Right atrium auricular region (tissue), 2 donors: Measurements from ENCODE around the gene DHRS12. TPM values are rescaled to one million over a fixed set of nuclear protein-coding genes. Genes with fewer than 3 reads are reported as not detected.

ENCODE experiments used
- DNase-seq: peaks from one replicate; pipeline ENCODE4 v3.0.0-alpha.2; 2019; ENCODE audit warnings: low spot score
- H3K27ac ChIP-seq, 2 donors: fragments of 200-600 bp; sonication (generic); 1 replicate in 1 of 2; 2 replicates in 1 of 2; pipeline ENCODE4 v1.5.1; 2016 to 2019
- H3K27me3 ChIP-seq, 2 donors: fragments of 200-600 bp; sonication (generic); one replicate each; pipeline versions ENCODE4 v1.5.1 to v1.6.0; 2017 to 2019
- H3K36me3 ChIP-seq: fragments of 200-600 bp; sonication (generic); one replicate; pipeline ENCODE4 v1.5.1; 2016
- H3K4me1 ChIP-seq, 2 donors: fragments of 200-600 bp; sonication (generic); one replicate each; pipeline versions ENCODE4 v1.5.1 to v1.6.0; 2017 to 2019
- H3K4me3 ChIP-seq, 2 donors: fragments of 200-600 bp; sonication (generic); 1 replicate in 1 of 2; 2 replicates in 1 of 2; pipeline ENCODE4 v1.5.1; 2017 to 2019; ENCODE audit warnings: mild to moderate bottlenecking in 1 of 2, moderate library complexity in 1 of 2
- H3K9me3 ChIP-seq, 2 donors: fragments of 200-600 bp; sonication (generic); one replicate each; pipeline ENCODE4 v1.5.1; 2019
- CTCF ChIP-seq, 2 donors: fragments of 200-600 bp; sonication (generic); IDR thresholded peaks; one replicate each; pipeline ENCODE4 v1.5.1; 2019; ENCODE audit warnings: antibody characterized with exemption in 2 of 2
- total RNA-seq, 2 donors: library from RNA; depleted of rRNA; stranded (reverse); fragments of >200 nt; gene quantifications; one replicate each; pipeline ENCODE4 v1.1.0, GENCODE V29; 2016

DHRS12 gene
- total RNA-seq, 2 donors from 2014 or later, result 9.6 to 10.1 TPM

- no peak for DNase-seq
- no peak within 1 kb of the TSS for H3K4me3 ChIP-seq
- H3K9me3 ChIP-seq, result no peaks in the 10 kb centered on the region
- H3K4me1 ChIP-seq, result peaks cover 0 to 4% of the 10 kb centered on the region in 2 donors
- H3K36me3 ChIP-seq, result no peaks in the 10 kb centered on the region
- no peaks in the 10 kb centered on the region for H3K27me3 ChIP-seq
- H3K27ac ChIP-seq, result no peak within 1 kb of the TSS
- TF ChIP-seq CTCF (IDR thresholded peaks at IDR 0.05), result peak; percentile 74 to 87
Observed at GRCh38 chr13:51844862-51845573, 41.1 kb upstream of the DHRS12 start, which contains the start of gene TMEM272. Gene TMEM272, minus strand, starts transcription at chr13:51845177. Its CDS starts 6,647 bp downstream, at chr13:51838530.

GRCh38 chr13:51843529-51843928 is 39.6 kb upstream of the DHRS12 start:
- TF ChIP-seq CTCF (IDR thresholded peaks at IDR 0.05), result no peak

GRCh38 chr13:51841732-51842131 is 37.8 kb upstream of the DHRS12 start:
- Histone ChIP-seq H3K36me3 (no peaks in the 10 kb centered on the region), H3K27me3 (no peaks in the 10 kb centered on the region), H3K27ac (no peak overlapping the region), H3K9me3 (no peaks in the 10 kb centered on the region), H3K4me3 (no peak overlapping the region), H3K4me1 (peaks cover 0 to 5% of the 10 kb centered on the region in 2 donors)
- no peak for TF ChIP-seq CTCF (IDR thresholded peaks at IDR 0.05)
- DNase-seq, result no peak

More at GRCh38 chr13:51843529-51843928, 39.6 kb upstream of the DHRS12 start:
- no peaks in the 10 kb centered on the region for H3K36me3 ChIP-seq
- DNase-seq, result no peak
- H3K27me3 ChIP-seq, result no peaks in the 10 kb centered on the region
- H3K4me1 ChIP-seq, result peaks cover 0 to 6% of the 10 kb centered on the region in 2 donors
- H3K9me3 ChIP-seq, result no peaks in the 10 kb centered on the region
- H3K4me3 ChIP-seq, result no peak overlapping the region
- no peak overlapping the region for H3K27ac ChIP-seq

GRCh38 chr13:51840917-51841316 is 37.0 kb upstream of the DHRS12 start:
- no peak for TF ChIP-seq CTCF (IDR thresholded peaks at IDR 0.05)
- no peaks in the 10 kb centered on the region for H3K27me3 ChIP-seq

GRCh38 chr13:51839711-51840540 is 36.0 kb upstream of the DHRS12 start:
- Histone ChIP-seq H3K9me3 (no peaks in the 10 kb centered on the region), H3K36me3 (no peaks in the 10 kb centered on the region), H3K27me3 (no peaks in the 10 kb centered on the region), H3K4me1 (peaks cover 0 to 5% of the 10 kb centered on the region in 2 donors), H3K4me3 (no peak overlapping the region), H3K27ac (no peak overlapping the region)
- no peak for DNase-seq
- no peak for TF ChIP-seq CTCF (IDR thresholded peaks at IDR 0.05)

More at GRCh38 chr13:51840917-51841316, 37.0 kb upstream of the DHRS12 start:
- DNase-seq, result no peak
- Histone ChIP-seq H3K4me1 (peaks cover 0 to 5% of the 10 kb centered on the region in 2 donors), H3K9me3 (no peaks in the 10 kb centered on the region), H3K36me3 (no peaks in the 10 kb centered on the region), H3K27ac (no peak overlapping the region), H3K4me3 (no peak overlapping the region)
